HepG2 (cell line): ENCODE data around the gene ECE2. TPM values are rescaled to one million over a fixed set of nuclear protein-coding genes. Genes with fewer than 3 reads are reported as not detected.

Source experiments
- AGO2 ChIP-seq: fragments of 200-400 bp; formaldehyde crosslinking; optimal IDR thresholded peaks from 2 replicates; pipeline ENCODE3; 2017; ENCODE audit warnings: mild to moderate bottlenecking, low read depth, low read length, moderate library complexity
- ARNT2 ChIP-seq: sonication (generic); formaldehyde crosslinking; IDR thresholded peaks from 2 replicates; pipeline ENCODE4 v1.8.0; 2022; ENCODE audit warnings: mild to moderate bottlenecking, low read depth, missing genetic modification reagents, moderate library complexity
- ELF3 ChIP-seq: IDR thresholded peaks from 2 replicates; pipeline ENCODE4 v1.6.1; 2016; ENCODE audit warnings: missing genetic modification reagents, missing compliant biosample characterization
- MXI1 ChIP-seq: IDR thresholded peaks from 3 replicates; pipeline ENCODE4 v1.6.1; 2012; ENCODE audit warnings: low read depth, low read length, inconsistent platforms, borderline replicate concordance
- POGK ChIP-seq: sonication (generic); formaldehyde crosslinking; conservative IDR thresholded peaks from 2 replicates; pipeline ENCODE4 v1.8.0; 2022; ENCODE audit warnings: mild to moderate bottlenecking, moderate library complexity, missing genetic modification reagents
- PPARG ChIP-seq: conservative IDR thresholded peaks from 2 replicates; pipeline ENCODE4 v1.6.1; 2016; ENCODE audit warnings: missing biosample characterization, missing genetic modification reagents
- SAP130 ChIP-seq: IDR thresholded peaks from 2 replicates; pipeline ENCODE4 v1.6.1; 2016; ENCODE audit warnings: low read depth
- SIN3A ChIP-seq: IDR thresholded peaks from 2 replicates; pipeline ENCODE4 v1.6.1; 2011; ENCODE audit warnings: low read depth, mild to moderate bottlenecking, control low read depth, low read length, borderline replicate concordance
- SNAPC4 ChIP-seq: sonication (generic); formaldehyde crosslinking; IDR thresholded peaks from 2 replicates; pipeline ENCODE4 v1.4.0; 2020; ENCODE audit warnings: mild to moderate bottlenecking, missing genetic modification reagents
- ZNF44 ChIP-seq: sonication (generic); formaldehyde crosslinking; IDR thresholded peaks from 2 replicates; pipeline ENCODE4 v1.5.1; 2020; ENCODE audit warnings: mild to moderate bottlenecking, missing genetic modification reagents
- ZNF572 ChIP-seq: sonication (generic); formaldehyde crosslinking; IDR thresholded peaks from 2 replicates; pipeline ENCODE4 v1.5.1; 2020; ENCODE audit warnings: mild to moderate bottlenecking, missing genetic modification reagents
- ZNF724P ChIP-seq: sonication (generic); formaldehyde crosslinking; IDR thresholded peaks from 2 replicates; pipeline ENCODE4 v1.8.0; 2022; ENCODE audit warnings: missing genetic modification reagents, borderline replicate concordance
- ZNF766 ChIP-seq: sonication (generic); formaldehyde crosslinking; IDR thresholded peaks from 2 replicates; pipeline ENCODE4 v1.5.0; 2020; ENCODE audit warnings: missing genetic modification reagents, borderline replicate concordance
- ZNF792 ChIP-seq: IDR thresholded peaks from 2 replicates; pipeline ENCODE4 v1.6.1; 2016
- polyA plus RNA-seq, 8 experiments: library from polyadenylated mRNA; depleted of rRNA in 3 of 8; stranded (reverse) in 7 of 8; unstranded in 1 of 8; fragments of >200 nt; fragmentation: Illumina TruSeq in 4 of 8; extraction: Trizol in 4 of 8; gene quantifications; 2 replicates each; pipeline versions ENCODE4 v1.2.1 to v1.2.3, GENCODE V29; 2011 to 2016; ENCODE audit warnings: low read depth in 4 of 8, missing spikeins in 1 of 8, mixed read lengths in 1 of 8; ENCODE audit not compliant: insufficient read depth in 1 of 8
- total RNA-seq, 5 experiments: library from RNA; depleted of rRNA; stranded (reverse); fragments of >200 nt; fragmentation: Illumina TruSeq; extraction: Trizol; gene quantifications; 2 replicates each; pipeline ENCODE4 v1.2.3, GENCODE V29; 2016; ENCODE audit warnings: low read depth in 1 of 5
- TF ChIP-seq, protein P1 (sequence below): sonication (generic); formaldehyde crosslinking; IDR thresholded peaks from 2 replicates; pipeline ENCODE4 v1.8.0; 2022; ENCODE audit warnings: low read depth, missing genetic modification reagents
- TF ChIP-seq, protein P2 (sequence below): IDR thresholded peaks from 2 replicates; pipeline ENCODE4 v1.6.1; 2018; ENCODE audit warnings: missing genetic modification reagents, mild to moderate bottlenecking, missing compliant biosample characterization
- TF ChIP-seq, protein P3 (sequence below): sonication (generic); formaldehyde crosslinking; IDR thresholded peaks from 2 replicates; pipeline ENCODE4 v1.5.0; 2020; ENCODE audit warnings: mild to moderate bottlenecking, missing genetic modification reagents

Gene ECE2
- total and polyA plus RNA-seq, 2 of the 13 experiments (the other 11 are each of a cell fraction or from before 2014, with no cell fraction given): not detected

- TF ChIP-seq, protein P1, sequence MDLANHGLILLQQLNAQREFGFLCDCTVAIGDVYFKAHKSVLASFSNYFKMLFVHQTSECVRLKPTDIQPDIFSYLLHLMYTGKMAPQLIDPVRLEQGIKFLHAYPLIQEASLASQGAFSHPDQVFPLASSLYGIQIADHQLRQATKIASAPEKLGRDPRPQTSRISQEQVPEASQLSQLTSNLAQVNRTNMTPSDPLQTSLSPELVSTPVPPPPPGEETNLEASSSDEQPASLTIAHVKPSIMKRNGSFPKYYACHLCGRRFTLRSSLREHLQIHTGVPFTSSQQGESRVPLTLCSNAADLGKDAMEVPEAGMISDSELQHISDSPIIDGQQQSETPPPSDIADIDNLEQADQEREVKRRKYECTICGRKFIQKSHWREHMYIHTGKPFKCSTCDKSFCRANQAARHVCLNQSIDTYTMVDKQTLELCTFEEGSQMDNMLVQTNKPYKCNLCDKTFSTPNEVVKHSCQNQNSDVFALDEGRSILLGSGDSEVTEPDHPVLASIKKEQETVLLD (CRISPR knock-in tag): no peak
- no peak for TF ChIP-seq ELF3
- no peak for TF ChIP-seq ARNT2 (CRISPR knock-in tag)
- peak; percentile 41; the same call in 1 of the 3 replicates for TF ChIP-seq MXI1
- TF ChIP-seq, protein P2, sequence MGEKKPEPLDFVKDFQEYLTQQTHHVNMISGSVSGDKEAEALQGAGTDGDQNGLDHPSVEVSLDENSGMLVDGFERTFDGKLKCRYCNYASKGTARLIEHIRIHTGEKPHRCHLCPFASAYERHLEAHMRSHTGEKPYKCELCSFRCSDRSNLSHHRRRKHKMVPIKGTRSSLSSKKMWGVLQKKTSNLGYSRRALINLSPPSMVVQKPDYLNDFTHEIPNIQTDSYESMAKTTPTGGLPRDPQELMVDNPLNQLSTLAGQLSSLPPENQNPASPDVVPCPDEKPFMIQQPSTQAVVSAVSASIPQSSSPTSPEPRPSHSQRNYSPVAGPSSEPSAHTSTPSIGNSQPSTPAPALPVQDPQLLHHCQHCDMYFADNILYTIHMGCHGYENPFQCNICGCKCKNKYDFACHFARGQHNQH (CRISPR knock-in tag): no peak
- no peak for TF ChIP-seq ZNF766 (CRISPR knock-in tag)
- peak; percentile 25; the same call in 1 of the 2 replicates for TF ChIP-seq SIN3A
- no peak for TF ChIP-seq ZNF44 (CRISPR knock-in tag)
- no peak for TF ChIP-seq ZNF572 (CRISPR knock-in tag)
- TF ChIP-seq, protein P3, sequence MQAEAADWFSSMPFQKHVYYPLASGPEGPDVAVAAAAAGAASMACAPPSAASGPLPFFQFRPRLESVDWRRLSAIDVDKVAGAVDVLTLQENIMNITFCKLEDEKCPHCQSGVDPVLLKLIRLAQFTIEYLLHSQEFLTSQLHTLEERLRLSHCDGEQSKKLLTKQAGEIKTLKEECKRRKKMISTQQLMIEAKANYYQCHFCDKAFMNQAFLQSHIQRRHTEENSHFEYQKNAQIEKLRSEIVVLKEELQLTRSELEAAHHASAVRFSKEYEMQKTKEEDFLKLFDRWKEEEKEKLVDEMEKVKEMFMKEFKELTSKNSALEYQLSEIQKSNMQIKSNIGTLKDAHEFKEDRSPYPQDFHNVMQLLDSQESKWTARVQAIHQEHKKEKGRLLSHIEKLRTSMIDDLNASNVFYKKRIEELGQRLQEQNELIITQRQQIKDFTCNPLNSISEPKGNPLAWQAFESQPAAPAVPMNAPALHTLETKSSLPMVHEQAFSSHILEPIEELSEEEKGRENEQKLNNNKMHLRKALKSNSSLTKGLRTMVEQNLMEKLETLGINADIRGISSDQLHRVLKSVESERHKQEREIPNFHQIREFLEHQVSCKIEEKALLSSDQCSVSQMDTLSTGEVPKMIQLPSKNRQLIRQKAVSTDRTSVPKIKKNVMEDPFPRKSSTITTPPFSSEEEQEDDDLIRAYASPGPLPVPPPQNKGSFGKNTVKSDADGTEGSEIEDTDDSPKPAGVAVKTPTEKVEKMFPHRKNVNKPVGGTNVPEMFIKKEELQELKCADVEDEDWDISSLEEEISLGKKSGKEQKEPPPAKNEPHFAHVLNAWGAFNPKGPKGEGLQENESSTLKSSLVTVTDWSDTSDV (CRISPR knock-in tag): 0 out of 2 replicates have a peak, but pooled peaks have one; percentile 48
- 0 out of 2 replicates have a peak, but pooled peaks have one; percentile 38 for TF ChIP-seq SAP130 (CRISPR knock-in tag)
- TF ChIP-seq ZNF724P (CRISPR knock-in tag): no peak
- no peak for TF ChIP-seq PPARG (CRISPR knock-in tag)
- TF ChIP-seq SNAPC4: no peak
- no peak for TF ChIP-seq ZNF792 (CRISPR knock-in tag)
- TF ChIP-seq POGK (CRISPR knock-in tag): no peak
- peak; percentile 42 for TF ChIP-seq AGO2
Observed at GRCh38 chr3:184259878-184260723, 15.7 kb upstream of the ECE2 start (continued).
